GM23248 (cell line): ENCODE measurements around the gene CADPS.

Source experiments
- EZH2 ChIP-seq: fragments of 200-600 bp; sonication (generic); IDR thresholded peaks from 2 replicates; pipeline ENCODE4 v1.6.1; 2018; ENCODE audit warnings: antibody characterized with exemption, mild to moderate bottlenecking; ENCODE audit not compliant: insufficient read depth, poor library complexity, severe bottlenecking
- EZH2phosphoT487 ChIP-seq: fragments of 200-600 bp; sonication (generic); IDR thresholded peaks from 2 replicates; pipeline ENCODE4 v1.6.1; 2018; ENCODE audit warnings: antibody characterized with exemption, moderate library complexity, mild to moderate bottlenecking, low read depth; ENCODE audit not compliant: insufficient read depth

GRCh38 chr3:62374341-62375218, 500.6 kb downstream of the CADPS start:
- TF ChIP-seq EZH2phosphoT487 = 0 out of 2 replicates have a peak, but pooled peaks have one; percentile 31
- peak; percentile 92 for TF ChIP-seq EZH2
